ENCODE results near the gene ARHGEF17. TPM values are rescaled to one million over a fixed set of nuclear protein-coding genes. Genes with fewer than 3 reads are reported as not detected.

Gene ARHGEF17
- total and polyA plus RNA-seq, 2 experiments from 2014 or later = 15.3 to 23.5 TPM

- no peak overlapping the region for H3K4me3 ChIP-seq
- no peak overlapping the region for H2AFZ ChIP-seq
- peaks cover 14% of the 10 kb centered on the region; the same call in 1 of the 2 replicates for H3F3A ChIP-seq (ENCODE audit: insufficient read depth)
- H3K4me2 ChIP-seq (ENCODE audit: unreplicated experiment) = no peak overlapping the region
- 0 out of 2 replicates have a peak overlapping the region, but pooled peaks have one; percentile 17 for H3K27ac ChIP-seq
- H4K20me1 ChIP-seq (ENCODE audit: insufficient read depth) = no peaks in the 10 kb centered on the region
- DNase-seq = peak; percentile 65
- no peaks in the 10 kb centered on the region for H3K27me3 ChIP-seq (replicated peaks; ENCODE audit: insufficient read depth)
- no peaks in the 10 kb centered on the region for H3K79me2 ChIP-seq (ENCODE audit: insufficient read depth)
- peaks cover 20% of the 10 kb centered on the region for H3K4me1 ChIP-seq (ENCODE audit: insufficient read depth)
- no peaks in the 10 kb centered on the region for H3K9me3 ChIP-seq (ENCODE audit: low read depth)
- in situ Hi-C loops (cut with MboI) = no loop called here
- WGBS, 2 experiments (ENCODE audit: low coverage in 1 of 2, low lambda C conversion rate in 2 of 2, missing lambda C conversion rate in 2 of 2) = 67% methylated on average over 3 of the region's 3 CpGs
- H3K9me2 ChIP-seq (ENCODE audit: insufficient read depth) = no peaks in the 10 kb centered on the region
- no peak for TF ChIP-seq EZH2 (IDR thresholded peaks at IDR 0.05; ENCODE audit: insufficient read depth, poor library complexity, severe bottlenecking)
- H3K36me3 ChIP-seq (ENCODE audit: low read depth) = no peaks in the 10 kb centered on the region
- H3K9ac ChIP-seq = no peak overlapping the region
Measured at GRCh38 chr11:73401217-73401923, 93.3 kb downstream of the ARHGEF17 start.

GRCh38 chr11:73401924-73402833 lies 94.1 kb downstream of the ARHGEF17 start:
- no peak overlapping the region for H3K4me2 ChIP-seq (ENCODE audit: unreplicated experiment)
- no peak overlapping the region for H3K27ac ChIP-seq
- in situ Hi-C loops (cut with MboI) = no loop called here
- H3K9me2 ChIP-seq (ENCODE audit: insufficient read depth) = no peaks in the 10 kb centered on the region
- H4K20me1 ChIP-seq (ENCODE audit: insufficient read depth) = no peaks in the 10 kb centered on the region
- H3F3A ChIP-seq (ENCODE audit: insufficient read depth) = peaks cover 14% of the 10 kb centered on the region; the same call in 1 of the 2 replicates
- no peaks in the 10 kb centered on the region for H3K79me2 ChIP-seq (ENCODE audit: insufficient read depth)
- peak; percentile 38 for DNase-seq
- 77 to 79% methylated on average over 15 of the region's 15 CpGs for WGBS, 2 experiments (ENCODE audit: low coverage in 1 of 2, low lambda C conversion rate in 2 of 2, missing lambda C conversion rate in 2 of 2)
- no peak overlapping the region for H3K4me3 ChIP-seq
- no peaks in the 10 kb centered on the region for H3K27me3 ChIP-seq (replicated peaks; ENCODE audit: insufficient read depth)
- no peak for TF ChIP-seq EZH2 (IDR thresholded peaks at IDR 0.05; ENCODE audit: insufficient read depth, poor library complexity, severe bottlenecking)
- TF ChIP-seq EZH2phosphoT487 (IDR thresholded peaks at IDR 0.05; ENCODE audit: insufficient read depth, low read depth) = no peak
- peaks cover 20% of the 10 kb centered on the region for H3K4me1 ChIP-seq (ENCODE audit: insufficient read depth)
- no peaks in the 10 kb centered on the region for H3K9me3 ChIP-seq (ENCODE audit: low read depth)
- H3K9ac ChIP-seq = no peak overlapping the region
- H3K36me3 ChIP-seq (ENCODE audit: low read depth) = no peaks in the 10 kb centered on the region; the same call in 1 of the 2 replicates
- H2AFZ ChIP-seq = no peak overlapping the region

GRCh38 chr11:73402834-73403185 lies 94.7 kb downstream of the ARHGEF17 start:
- TF ChIP-seq EZH2phosphoT487 (IDR thresholded peaks at IDR 0.05; ENCODE audit: insufficient read depth, low read depth) (no peak), EZH2 (IDR thresholded peaks at IDR 0.05; ENCODE audit: insufficient read depth, poor library complexity, severe bottlenecking) (no peak)
- Histone ChIP-seq H3K79me2 (ENCODE audit: insufficient read depth) (no peaks in the 10 kb centered on the region), H3K9me2 (ENCODE audit: insufficient read depth) (no peaks in the 10 kb centered on the region), H2AFZ (no peak overlapping the region), H3K27ac (no peak overlapping the region), H3K9me3 (ENCODE audit: low read depth) (no peaks in the 10 kb centered on the region), H3K4me2 (ENCODE audit: unreplicated experiment) (no peak overlapping the region), H3K36me3 (ENCODE audit: low read depth) (no peaks in the 10 kb centered on the region; the same call in 1 of the 2 replicates), H3K4me3 (no peak overlapping the region), H4K20me1 (ENCODE audit: insufficient read depth) (no peaks in the 10 kb centered on the region), H3F3A (ENCODE audit: insufficient read depth) (peaks cover 14% of the 10 kb centered on the region; the same call in 1 of the 2 replicates), H3K4me1 (ENCODE audit: insufficient read depth) (peaks cover 20% of the 10 kb centered on the region), H3K9ac (no peak overlapping the region), H3K27me3 (replicated peaks; ENCODE audit: insufficient read depth) (no peaks in the 10 kb centered on the region)
- in situ Hi-C loops (cut with MboI) = no loop called here
- 49 to 73% methylated on average over 1 of the region's 1 CpG for WGBS, 2 experiments (ENCODE audit: low coverage in 1 of 2, low lambda C conversion rate in 2 of 2, missing lambda C conversion rate in 2 of 2)
- DNase-seq = peak; percentile 38

- Histone ChIP-seq H3K4me2 (ENCODE audit: unreplicated experiment) (no peak overlapping the region), H3K36me3 (ENCODE audit: low read depth) (no peaks in the 10 kb centered on the region; the same call in 1 of the 2 replicates), H3F3A (ENCODE audit: insufficient read depth) (peaks cover 14% of the 10 kb centered on the region; the same call in 1 of the 2 replicates), H3K9me3 (ENCODE audit: low read depth) (no peaks in the 10 kb centered on the region), H2AFZ (no peak overlapping the region), H3K27ac (no peak overlapping the region), H3K4me3 (no peak overlapping the region), H3K79me2 (ENCODE audit: insufficient read depth) (no peaks in the 10 kb centered on the region), H3K9me2 (ENCODE audit: insufficient read depth) (no peaks in the 10 kb centered on the region), H3K27me3 (replicated peaks; ENCODE audit: insufficient read depth) (no peaks in the 10 kb centered on the region), H3K9ac (no peak overlapping the region), H4K20me1 (ENCODE audit: insufficient read depth) (no peaks in the 10 kb centered on the region), H3K4me1 (ENCODE audit: insufficient read depth) (peaks cover 20% of the 10 kb centered on the region)
- in situ Hi-C loops (cut with MboI) = no loop called here
- no peak for DNase-seq
- no peak for TF ChIP-seq EZH2phosphoT487 (IDR thresholded peaks at IDR 0.05; ENCODE audit: insufficient read depth, low read depth)
- TF ChIP-seq EZH2 (IDR thresholded peaks at IDR 0.05; ENCODE audit: insufficient read depth, poor library complexity, severe bottlenecking) = no peak
- WGBS, 2 experiments (ENCODE audit: low coverage in 1 of 2, low lambda C conversion rate in 2 of 2, missing lambda C conversion rate in 2 of 2) = 95 to 97% methylated on average over 5 of the region's 5 CpGs
Measured at GRCh38 chr11:73403541-73403940, 95.5 kb downstream of the ARHGEF17 start.

Data from GM23248 (cell line).